Stimulated activated CD4-positive, alpha-beta T cell treated with anti-CD3 and anti-CD28 coated beads, Interleukin-2, amount 100 ng/mL, for 48 hours (primary cell): ENCODE measurements around the gene ABCB4.

Source experiments
- DNase-seq, 2 donors: peaks; one replicate each; pipeline ENCODE4 v3.0.0-alpha.2; 2020

Gene ABCB4

DNA sequence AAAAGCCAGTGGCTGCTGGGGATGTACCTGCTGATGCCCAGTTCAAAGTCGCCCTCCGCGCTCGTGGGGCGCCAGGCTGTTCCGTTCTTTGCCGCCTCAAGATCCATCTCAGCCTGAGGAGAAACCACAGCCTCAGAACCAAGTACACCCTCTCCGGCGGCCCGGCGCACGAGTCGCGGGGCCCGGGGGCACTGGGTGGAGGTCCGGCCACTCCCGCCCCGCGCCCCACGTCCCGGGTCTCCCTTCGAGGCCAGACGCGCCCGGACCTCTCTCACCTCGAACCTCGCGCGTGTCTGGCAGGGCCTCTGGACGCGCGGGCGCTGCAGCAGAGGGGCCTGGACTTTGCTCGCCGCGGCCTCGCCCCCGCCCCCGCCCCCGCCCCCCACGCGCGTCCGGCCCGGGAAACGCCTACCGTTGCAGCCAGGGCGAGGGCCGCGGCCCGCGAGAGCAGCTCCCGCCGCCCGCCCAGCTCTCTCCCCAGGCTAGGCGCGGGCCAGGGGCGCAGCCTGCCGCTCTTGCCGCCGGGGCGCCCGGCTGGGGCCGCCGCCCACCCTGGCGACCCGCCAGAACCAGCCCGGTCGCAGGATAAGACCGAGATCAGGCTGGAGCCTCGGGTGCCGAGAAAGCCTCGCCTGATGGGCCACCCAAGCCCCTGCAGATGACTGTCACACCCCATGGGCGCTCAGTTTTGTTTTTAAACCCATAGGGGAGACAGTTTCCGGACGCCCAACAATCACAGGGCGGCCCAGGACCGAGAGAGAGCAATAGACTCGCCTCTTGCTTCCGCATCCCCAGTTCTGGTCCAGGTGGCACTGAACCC is at the start of gene ABCB4:
Gene ABCB4, minus strand, starts transcription at position 322 of the 820 bp plus-strand sequence. Its CDS starts 215 bp downstream, at position 107.
- DNase-seq = no peak

GRCh38 chr7:87518735-87519134 is 43.3 kb upstream of the ABCB4 start:
- DNase-seq = no peak

GRCh38 chr7:87517891-87518290 is 42.4 kb upstream of the ABCB4 start:
- no peak for DNase-seq

GRCh38 chr7:87517136-87517815 is 41.8 kb upstream of the ABCB4 start:
- no peak for DNase-seq

GRCh38 chr7:87513735-87514335 is 38.4 kb upstream of the ABCB4 start:
- DNase-seq = no peak

DNA sequence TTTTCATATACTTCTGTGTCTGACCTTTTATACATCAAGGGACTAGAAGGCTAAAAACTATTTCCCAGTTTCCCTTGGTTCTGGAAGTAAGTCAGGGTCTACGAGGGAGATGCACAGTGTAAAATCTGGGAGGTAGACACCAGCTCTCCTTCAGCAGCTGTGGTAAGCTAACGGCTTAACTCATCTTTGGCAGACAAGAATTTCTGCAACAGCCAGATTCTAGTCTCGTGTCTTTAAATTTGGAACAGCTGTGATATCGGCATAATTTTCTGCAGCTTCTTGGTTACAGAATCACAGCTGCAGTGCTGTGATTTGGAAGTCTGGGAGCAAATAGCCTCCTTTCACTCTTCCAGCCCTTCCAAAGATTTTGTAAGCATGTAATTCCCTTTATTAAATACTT is 37.4 kb upstream of the ABCB4 start:
- no peak for DNase-seq

DNA sequence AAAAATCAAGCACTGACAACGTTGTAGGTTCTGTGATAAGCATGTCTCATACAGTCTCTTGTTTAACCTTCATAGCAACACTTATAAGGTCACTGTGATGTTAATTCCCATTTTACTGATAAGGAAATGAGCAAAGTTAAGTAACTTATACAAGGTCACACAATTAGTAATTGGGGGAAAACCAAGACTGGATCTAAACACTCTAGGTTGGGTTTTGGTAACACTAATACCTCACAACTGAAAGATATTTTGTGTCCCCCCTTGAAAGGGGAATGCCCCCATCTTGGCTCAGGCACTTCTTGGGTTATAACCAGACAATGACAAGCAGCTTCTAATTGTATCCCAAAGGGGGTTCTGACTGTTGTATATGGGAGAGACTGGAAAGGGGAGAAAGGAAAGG is 36.0 kb upstream of the ABCB4 start:
- DNase-seq = no peak

DNA sequence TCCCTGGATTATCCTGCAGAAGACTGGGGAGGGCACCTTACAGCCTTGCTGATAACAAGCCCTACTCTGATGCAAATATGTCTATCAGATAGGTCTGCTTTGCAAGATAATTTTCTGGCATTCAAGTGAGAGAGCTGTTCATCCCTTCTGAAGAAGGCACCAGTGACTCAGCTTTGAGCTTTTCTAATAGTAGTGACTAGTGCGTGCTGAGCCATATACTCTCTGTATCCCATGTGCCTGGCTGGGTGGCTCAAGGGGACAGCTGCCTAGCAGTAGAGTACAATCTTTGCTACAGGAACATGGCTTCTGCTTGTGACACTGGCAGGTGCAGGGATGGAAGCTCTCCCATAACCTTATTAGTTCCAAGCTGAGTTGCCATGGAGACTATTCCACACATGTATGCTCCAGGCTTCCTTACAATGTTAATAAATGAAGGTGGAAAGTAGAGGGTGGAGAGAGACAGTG is 35.0 kb upstream of the ABCB4 start:
- DNase-seq = no peak

DNA sequence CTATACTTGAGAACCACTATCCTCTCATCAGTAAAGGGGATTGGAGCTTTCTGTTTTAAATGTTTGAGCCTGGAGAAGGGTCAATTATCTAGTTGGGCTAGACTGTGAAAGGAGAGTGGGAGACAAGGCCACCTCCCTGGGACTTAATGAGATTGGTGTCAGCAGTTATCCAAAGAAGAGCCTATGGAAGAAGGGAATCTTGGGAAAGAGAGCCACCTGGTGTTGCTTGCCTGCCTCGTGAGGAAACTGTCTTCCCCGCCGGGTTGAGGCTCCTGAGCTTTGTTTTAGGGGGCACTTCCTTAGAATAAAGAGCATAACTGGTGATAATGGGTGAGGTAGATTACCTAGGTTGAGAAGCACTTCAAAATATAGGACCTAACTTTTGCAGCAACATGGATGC is 32.0 kb upstream of the ABCB4 start:
- DNase-seq = no peak

GRCh38 chr7:87506246-87507180 is 31.0 kb upstream of the ABCB4 start:
- no peak for DNase-seq

DNA sequence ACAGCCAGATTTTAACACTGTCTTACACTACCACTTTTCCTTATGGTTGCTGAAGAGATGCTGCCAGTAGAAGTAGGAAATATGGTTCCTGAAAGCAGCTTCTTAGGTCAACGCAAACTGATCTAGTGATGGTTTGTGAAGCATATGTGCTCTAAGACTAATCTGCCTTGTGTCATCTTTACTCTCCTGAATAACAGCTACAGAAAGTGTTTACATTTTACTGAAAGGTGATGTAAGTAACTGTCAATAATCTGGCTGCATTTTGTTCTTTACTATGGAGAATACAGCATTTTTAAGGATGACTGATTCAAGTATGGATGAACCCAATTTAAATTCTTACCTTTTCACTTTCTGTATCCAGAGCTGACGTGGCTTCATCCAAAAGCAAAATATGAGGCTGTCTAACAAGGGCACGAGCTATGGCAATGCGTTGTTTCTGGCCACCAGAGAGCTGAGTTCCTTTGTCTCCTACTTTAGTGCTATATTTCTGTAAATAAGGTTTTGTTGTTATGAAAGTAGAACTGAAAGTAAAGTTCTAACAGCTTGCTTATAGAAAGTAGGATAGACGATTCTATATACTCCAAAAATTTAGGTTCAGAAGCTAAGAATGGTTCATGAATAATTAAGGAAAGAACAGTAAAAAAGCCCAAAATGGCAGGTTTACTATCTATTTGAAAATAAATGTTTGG is 30.2 kb upstream of the ABCB4 start:
- no peak for DNase-seq

- no peak for DNase-seq
Observed at GRCh38 chr7:87505122-87505521, 29.6 kb upstream of the ABCB4 start.

DNA sequence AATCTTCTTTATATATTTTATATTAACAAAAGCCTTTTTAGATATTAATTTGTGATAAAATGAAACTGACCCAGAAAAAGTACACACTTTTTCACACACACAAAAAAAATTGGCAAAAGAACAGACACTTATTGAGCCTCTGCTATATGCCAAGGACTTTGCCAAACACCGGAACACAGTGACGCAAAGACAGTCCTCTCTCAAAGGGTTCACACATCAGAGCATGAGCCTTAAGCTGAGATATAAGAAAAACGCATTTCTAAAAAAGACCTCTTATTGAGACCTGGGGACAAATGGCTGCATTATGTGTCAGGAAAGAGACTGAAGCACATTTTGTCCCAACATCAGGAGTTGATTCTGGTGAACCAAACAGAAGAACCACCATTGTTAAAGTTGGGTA is 24.0 kb upstream of the ABCB4 start:
- DNase-seq = no peak

- no peak for DNase-seq
Observed at GRCh38 chr7:87498893-87499292, 23.4 kb upstream of the ABCB4 start.

DNA sequence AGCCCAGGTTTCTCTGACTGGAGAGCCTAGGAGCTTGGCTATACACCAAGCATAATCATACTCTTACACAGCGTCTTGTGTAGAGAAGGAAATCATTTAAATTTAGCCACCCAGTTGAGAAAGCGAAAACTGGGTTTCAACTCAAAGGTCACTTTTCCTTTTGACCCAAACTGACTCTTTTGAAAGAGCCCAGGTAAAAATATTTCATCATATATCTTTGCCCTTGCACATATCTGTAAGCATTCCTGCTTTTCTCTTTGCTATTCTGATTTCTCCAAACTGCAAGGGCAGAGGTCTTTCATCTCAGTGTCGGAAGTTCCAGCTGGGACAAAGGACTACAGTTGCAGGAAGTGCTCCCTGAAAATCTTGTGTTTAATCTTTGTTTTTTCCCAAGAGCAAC is 22.0 kb upstream of the ABCB4 start:
- no peak for DNase-seq

GRCh38 chr7:87495366-87495765 is 19.9 kb upstream of the ABCB4 start:
- DNase-seq = no peak

- DNase-seq = no peak
Observed at GRCh38 chr7:87494454-87494853, 19.0 kb upstream of the ABCB4 start.

GRCh38 chr7:87483131-87483530 is 7.7 kb upstream of the ABCB4 start:
- no peak for DNase-seq

DNA sequence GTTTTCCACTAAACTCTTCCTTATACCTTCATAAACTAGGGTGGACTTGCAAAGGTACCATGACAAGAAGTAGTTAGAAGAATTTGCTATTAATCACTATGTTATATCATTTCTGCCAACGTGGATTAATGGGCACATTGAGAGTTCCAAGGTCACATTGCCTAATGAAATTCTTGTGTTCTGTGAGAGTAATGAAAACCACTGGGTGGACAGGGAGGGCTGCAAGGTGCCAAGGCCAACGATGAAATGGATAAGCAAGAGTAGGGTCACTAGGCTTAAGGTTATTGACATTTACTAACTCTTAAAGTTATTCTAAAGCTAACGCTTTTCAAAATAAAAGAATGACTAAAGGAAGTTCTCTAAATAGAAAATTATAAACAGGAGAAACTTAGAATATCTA is 6.6 kb upstream of the ABCB4 start:
- DNase-seq = no peak

GRCh38 chr7:87480386-87480785 is 4.9 kb upstream of the ABCB4 start:
- no peak for DNase-seq

- no peak for DNase-seq
Observed at GRCh38 chr7:87479951-87480350, 4.5 kb upstream of the ABCB4 start.

- no peak for DNase-seq
Observed at GRCh38 chr7:87476179-87476557, 688 bp upstream of the ABCB4 start.
